ENCODE data around the gene ATAD2B.

Gene ATAD2B

GRCh38 chr2:23905155-23905554 is 21.8 kb downstream of the ATAD2B start:
- DNase-seq, result peak; percentile 35

- no peak for DNase-seq
Measured at GRCh38 chr2:23904692-23905091, 22.2 kb downstream of the ATAD2B start.

- DNase-seq, result no peak
Measured at GRCh38 chr2:23904215-23904614, 22.7 kb downstream of the ATAD2B start.

- DNase-seq, result no peak
Measured at GRCh38 chr2:23903034-23903433, 23.9 kb downstream of the ATAD2B start.

- no peak for DNase-seq
Measured at GRCh38 chr2:23901966-23902846, 24.7 kb downstream of the ATAD2B start.

GRCh38 chr2:23900541-23901322 is 26.2 kb downstream of the ATAD2B start:
- peak; percentile 18 for DNase-seq

GRCh38 chr2:23900133-23900532 is 26.8 kb downstream of the ATAD2B start:
- no peak for DNase-seq

GRCh38 chr2:23871206-23871605 is 55.7 kb downstream of the ATAD2B start:
- DNase-seq, result no peak

GRCh38 chr2:23867449-23867848 is 59.5 kb downstream of the ATAD2B start:
- no peak for DNase-seq

- no peak for DNase-seq
Measured at GRCh38 chr2:23862716-23863426, 64.1 kb downstream of the ATAD2B start.

GRCh38 chr2:23861952-23862351 is 65.0 kb downstream of the ATAD2B start:
- no peak for DNase-seq

GRCh38 chr2:23859983-23860382 is 66.9 kb downstream of the ATAD2B start:
- no peak for DNase-seq

GRCh38 chr2:23859234-23859633 is 67.7 kb downstream of the ATAD2B start:
- no peak for DNase-seq

- DNase-seq, result no peak
Measured at GRCh38 chr2:23850564-23851256, 76.2 kb downstream of the ATAD2B start.

- no peak for DNase-seq
Measured at GRCh38 chr2:23844905-23845304, 82.0 kb downstream of the ATAD2B start.

- no peak for DNase-seq
Measured at GRCh38 chr2:23843051-23843976, 83.6 kb downstream of the ATAD2B start.

- DNase-seq, result peak; percentile 66
Measured at GRCh38 chr2:23839919-23840578, 86.9 kb downstream of the ATAD2B start.

- no peak for DNase-seq
Measured at GRCh38 chr2:23838996-23839395, 87.9 kb downstream of the ATAD2B start.

- DNase-seq, result no peak
Measured at GRCh38 chr2:23838581-23838980, 88.3 kb downstream of the ATAD2B start.

GRCh38 chr2:23837871-23838270 is 89.1 kb downstream of the ATAD2B start:
- no peak for DNase-seq

- DNase-seq, result no peak
Measured at GRCh38 chr2:23836971-23837565, 89.9 kb downstream of the ATAD2B start.
